GM12872 (cell line): ENCODE results near the gene AGFG1.

Source experiments
- TF ChIP-seq, protein P1 (sequence below): IDR thresholded peaks from 3 replicates; pipeline ENCODE4 v1.5.1; 2011; ENCODE audit warnings: low read depth, mild to moderate bottlenecking, low read length, moderate library complexity; ENCODE audit not compliant: insufficient read depth

Gene AGFG1

DNA sequence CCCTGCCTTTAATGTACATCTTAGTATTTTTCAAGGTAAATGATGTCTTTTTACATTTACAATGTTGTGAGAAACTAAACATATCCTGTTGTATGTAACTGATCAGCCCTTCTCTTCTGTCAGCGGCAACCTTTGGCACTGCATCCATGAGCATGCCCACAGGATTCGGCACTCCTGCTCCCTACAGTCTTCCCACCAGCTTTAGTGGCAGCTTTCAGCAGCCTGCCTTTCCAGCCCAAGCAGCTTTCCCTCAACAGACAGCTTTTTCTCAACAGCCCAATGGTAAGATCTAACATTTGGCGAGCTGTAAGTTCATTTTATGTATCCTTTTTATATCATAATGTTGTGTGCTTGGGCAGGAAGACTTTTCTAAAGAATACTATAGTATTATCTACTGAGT is 79.9 kb downstream of the AGFG1 start:
- TF ChIP-seq, protein P1, sequence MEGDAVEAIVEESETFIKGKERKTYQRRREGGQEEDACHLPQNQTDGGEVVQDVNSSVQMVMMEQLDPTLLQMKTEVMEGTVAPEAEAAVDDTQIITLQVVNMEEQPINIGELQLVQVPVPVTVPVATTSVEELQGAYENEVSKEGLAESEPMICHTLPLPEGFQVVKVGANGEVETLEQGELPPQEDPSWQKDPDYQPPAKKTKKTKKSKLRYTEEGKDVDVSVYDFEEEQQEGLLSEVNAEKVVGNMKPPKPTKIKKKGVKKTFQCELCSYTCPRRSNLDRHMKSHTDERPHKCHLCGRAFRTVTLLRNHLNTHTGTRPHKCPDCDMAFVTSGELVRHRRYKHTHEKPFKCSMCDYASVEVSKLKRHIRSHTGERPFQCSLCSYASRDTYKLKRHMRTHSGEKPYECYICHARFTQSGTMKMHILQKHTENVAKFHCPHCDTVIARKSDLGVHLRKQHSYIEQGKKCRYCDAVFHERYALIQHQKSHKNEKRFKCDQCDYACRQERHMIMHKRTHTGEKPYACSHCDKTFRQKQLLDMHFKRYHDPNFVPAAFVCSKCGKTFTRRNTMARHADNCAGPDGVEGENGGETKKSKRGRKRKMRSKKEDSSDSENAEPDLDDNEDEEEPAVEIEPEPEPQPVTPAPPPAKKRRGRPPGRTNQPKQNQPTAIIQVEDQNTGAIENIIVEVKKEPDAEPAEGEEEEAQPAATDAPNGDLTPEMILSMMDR, result no peak

DNA sequence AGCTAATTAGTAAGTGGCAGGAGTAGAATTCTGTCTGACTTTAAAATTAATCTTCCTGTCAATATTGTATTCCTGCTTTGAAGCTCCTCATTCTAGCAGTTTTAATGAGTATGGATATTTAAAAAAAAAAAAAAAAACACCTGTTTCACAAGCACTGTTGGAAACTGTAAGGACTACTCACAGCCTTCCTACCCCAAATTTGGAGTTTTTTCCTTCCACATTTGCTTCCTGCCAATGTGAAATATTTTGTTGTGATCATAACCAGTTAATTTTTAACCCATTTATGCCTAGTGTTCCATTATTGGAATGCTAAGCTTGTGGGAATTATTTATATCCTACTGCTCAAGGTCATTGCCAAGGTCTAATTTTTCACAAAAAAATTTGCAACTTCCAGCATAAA is 90.6 kb downstream of the AGFG1 start:
- TF ChIP-seq, protein P1, result no peak

DNA sequence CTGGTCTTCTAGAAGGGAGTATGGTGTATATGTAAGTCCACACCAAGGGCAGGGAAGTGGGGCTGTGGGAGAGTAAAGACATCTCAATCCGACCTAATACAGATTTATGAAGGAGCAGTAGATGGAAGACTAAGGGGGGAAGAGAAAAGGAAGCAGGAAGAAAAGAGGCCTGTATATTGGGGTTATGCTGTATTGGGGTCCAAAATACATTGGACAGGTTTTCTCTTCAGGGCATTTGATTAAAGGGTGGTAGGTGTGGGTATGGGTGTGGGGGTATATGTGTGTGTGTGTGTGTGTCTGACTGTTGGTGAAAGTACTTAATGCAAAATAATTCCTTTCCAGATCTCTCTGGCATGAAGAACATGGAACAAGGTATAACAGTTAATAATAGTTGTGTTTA is 93.1 kb downstream of the AGFG1 start:
- TF ChIP-seq, protein P1, result no peak

DNA sequence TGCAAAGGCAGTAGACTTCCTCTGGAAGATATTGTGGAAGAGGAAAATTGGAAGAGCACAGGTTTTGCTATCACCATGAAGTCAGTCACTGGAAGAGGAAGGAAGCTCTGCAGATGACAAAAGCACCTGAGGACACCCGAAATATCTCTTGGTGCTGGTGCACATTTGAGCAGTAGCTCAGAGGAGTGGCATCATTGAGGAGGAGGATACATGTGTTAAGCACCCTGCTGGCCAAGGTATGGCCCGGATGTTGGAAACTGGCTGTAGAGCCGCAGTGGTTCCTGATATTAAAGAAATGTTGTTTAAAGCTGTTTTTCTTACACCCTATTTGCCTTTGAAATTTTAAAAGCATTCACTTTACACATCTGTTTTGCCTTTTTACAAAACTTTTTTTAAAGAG is 94.1 kb downstream of the AGFG1 start:
- TF ChIP-seq, protein P1, result no peak

DNA sequence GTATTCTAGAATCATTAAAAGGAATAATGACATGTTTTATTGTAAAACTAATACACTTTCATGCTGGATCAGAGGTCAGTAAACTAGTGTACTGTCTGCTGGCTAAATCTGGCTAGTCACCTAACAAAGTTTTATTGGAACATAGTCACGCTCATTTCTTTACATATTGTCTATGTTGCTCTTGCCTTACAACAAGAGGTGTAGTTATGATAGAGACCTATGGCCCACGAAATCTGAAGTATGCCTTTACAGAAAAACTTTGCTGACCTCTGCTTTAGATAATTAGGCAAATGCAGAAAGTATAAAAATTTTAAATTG is 96.9 kb downstream of the AGFG1 start:
- TF ChIP-seq, protein P1, result no peak

DNA sequence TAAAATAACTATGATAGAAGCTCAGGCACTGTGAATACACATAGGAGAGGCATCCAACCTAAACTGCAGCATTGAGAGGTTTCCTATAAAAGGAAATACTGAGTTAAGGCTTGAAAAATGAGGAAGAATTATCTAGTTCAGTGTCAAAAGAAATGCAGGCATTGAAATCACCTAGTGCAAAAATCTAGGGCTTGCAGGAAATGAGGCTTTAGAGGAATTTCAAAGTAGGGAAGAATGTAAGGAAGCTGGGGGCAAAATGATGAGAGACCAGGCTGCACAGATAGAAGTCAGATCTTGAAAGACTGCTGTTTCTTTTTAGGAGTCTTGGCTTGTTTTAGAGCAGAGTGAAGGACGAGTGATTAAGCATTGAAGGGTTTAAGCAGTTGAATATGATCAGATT is 98.7 kb downstream of the AGFG1 start:
- TF ChIP-seq, protein P1, result no peak

DNA sequence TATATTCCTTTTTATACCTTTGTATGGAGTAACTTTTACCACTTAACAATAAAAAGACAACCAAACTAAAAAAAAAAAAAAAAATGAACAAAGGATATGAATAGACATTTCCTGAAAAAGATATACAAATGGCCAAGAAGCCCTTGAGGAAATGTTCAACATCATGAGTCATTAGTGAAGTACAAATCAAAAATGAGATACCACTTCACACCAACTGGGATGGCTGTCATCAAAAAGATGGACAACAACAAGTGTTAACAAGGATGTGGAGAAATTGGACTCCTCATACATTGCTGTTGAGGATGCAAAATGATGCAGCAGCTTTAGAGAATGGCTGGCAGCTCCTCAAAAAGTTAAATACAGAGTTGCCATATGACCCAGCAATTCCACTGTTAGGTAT is 104.2 kb downstream of the AGFG1 start:
- TF ChIP-seq, protein P1, result no peak

DNA sequence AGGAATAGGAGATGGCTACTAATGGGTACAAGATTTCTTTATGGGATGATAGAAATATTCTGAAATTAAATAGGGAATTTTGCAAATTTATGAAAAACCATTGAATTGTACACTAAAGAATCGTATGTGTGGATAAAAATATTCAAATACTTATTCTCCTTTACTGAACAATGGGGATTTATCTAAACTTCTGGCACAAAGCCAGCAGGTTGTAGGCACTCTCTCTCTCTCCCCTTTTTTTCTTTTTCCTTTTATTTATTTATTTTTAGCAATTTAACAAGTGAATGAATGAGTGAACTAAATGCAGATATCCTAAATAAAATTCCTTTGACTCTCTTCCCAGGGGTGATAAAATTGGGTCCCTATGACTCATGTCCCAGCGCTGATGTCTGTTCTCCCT is 104.9 kb downstream of the AGFG1 start:
- TF ChIP-seq, protein P1, result no peak
